Breast epithelium (tissue), 3 donors: Measurements from ENCODE around the gene ALG12.

Source experiments
- CTCF ChIP-seq, 3 donors: fragments of 450-650 bp; IDR thresholded peaks; one replicate each; pipeline ENCODE4 v1.5.1; 2016 to 2017; ENCODE audit warnings: antibody characterized with exemption in 3 of 3, mild to moderate bottlenecking in 3 of 3, moderate library complexity in 3 of 3
- POLR2A ChIP-seq: fragments of 450-650 bp; IDR thresholded peaks from one replicate; pipeline ENCODE4 v1.6.1; 2016; ENCODE audit warnings: antibody characterized with exemption, mild to moderate bottlenecking, moderate library complexity

DNA sequence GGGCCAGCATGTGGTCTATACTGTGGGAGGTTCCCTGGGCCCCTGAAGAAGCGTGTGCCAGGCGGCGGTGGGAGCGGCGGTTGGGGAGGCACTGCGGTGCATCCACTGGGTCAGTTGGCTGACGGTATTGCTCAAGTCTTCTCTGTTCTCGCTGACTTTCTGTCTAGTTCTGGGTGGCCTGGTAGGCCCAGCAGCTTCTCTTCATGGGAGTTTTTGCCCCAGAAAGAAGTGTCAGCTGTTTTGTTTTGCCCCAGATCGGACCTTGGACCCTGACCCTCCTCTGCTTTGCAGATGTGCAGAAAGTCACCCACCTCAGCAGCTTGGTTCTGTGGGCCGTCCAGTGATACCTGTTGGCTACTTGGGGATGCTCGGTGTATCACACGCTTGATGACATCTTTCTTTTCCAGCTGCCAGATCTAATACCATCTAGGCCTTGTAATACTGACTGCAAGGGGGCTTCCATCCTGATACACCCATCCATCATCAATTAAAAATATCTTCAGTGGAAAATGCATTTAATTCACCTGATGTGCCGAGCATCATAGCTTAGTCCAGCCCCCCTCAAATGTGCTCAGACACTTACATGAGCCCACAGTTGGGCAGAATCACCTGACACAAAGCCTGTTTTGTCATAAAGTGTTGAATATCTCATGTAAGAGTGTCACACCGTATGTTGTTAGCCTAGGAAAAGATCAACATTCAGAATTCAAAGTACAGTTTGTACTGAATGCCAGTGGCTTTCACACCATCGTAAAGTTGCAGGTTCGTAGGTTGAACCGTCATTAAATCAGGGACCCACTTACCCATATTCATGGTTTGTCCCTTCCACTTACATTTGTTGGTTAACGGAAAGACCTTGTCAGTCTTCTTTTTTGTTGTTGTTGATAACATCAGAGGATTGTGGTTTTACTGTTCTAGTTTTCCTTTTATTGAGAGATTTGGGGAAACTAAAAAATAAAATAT lies 50.7 kb downstream of the ALG12 start:
- TF ChIP-seq POLR2A (no peak), CTCF (IDR thresholded peaks at IDR 0.05) (no peak)
